HEK293 (cell line): ENCODE measurements around the gene POLR3GL.

Experiments
- CTCF ChIA-PET: fragments of 350-600 bp; formaldehyde crosslinking; extraction: SDS; loops from one replicate; lab custom pipeline; 2021; ENCODE audit warnings: antibody characterized with exemption; lab: Yijun Ruan, JAX
- POLR2A ChIA-PET: fragments of 300-600 bp; formaldehyde crosslinking; extraction: SDS; loops from one replicate; lab custom pipeline; 2020; ENCODE audit warnings: antibody characterized with exemption, inconsistent platforms; lab: Yijun Ruan, JAX
- H3K27ac ChIP-seq: fragments of 200-500 bp; sonication (Bioruptor generic); 2 replicates; pipeline ENCODE4 v1.5.1; 2014; ENCODE audit warnings: low read depth, low read length, control low read depth, inconsistent platforms; ENCODE audit errors: extremely low read depth
- H3K36me3 ChIP-seq, 2 experiments: fragments of 200-500 bp in 1 of 2; sonication (Bioruptor generic) in 1 of 2; 1 replicate in 1 of 2; 2 replicates in 1 of 2; pipeline ENCODE4 v1.5.1; 2014 to 2017; ENCODE audit warnings: inconsistent platforms in 2 of 2, low read length in 2 of 2; ENCODE audit not compliant: control insufficient read depth in 2 of 2, insufficient read depth in 1 of 2
- H3K4me1 ChIP-seq: fragments of 200-500 bp; sonication (Bioruptor generic); 2 replicates; pipeline ENCODE4 v1.5.1; 2014; ENCODE audit warnings: mild to moderate bottlenecking, low read length, inconsistent platforms; ENCODE audit not compliant: control insufficient read depth, insufficient read depth
- H3K4me3 ChIP-seq: 2 replicates; pipeline ENCODE4 v1.5.1; 2011; ENCODE audit warnings: low read depth, mild to moderate bottlenecking, control low read depth, low read length, moderate library complexity
- H3K9me3 ChIP-seq: fragments of 200-500 bp; sonication (Bioruptor generic); 2 replicates; pipeline ENCODE4 v1.5.1; 2014; ENCODE audit warnings: low read depth, low read length, inconsistent platforms; ENCODE audit not compliant: control insufficient read depth, insufficient read depth
- HIC1 ChIP-seq: fragments of 450-650 bp; formaldehyde crosslinking; IDR thresholded peaks from 2 replicates; pipeline ENCODE4 v1.5.1; 2016; ENCODE audit warnings: missing biosample characterization, missing genetic modification characterization
- HOXC10 ChIP-seq: sonication (generic); formaldehyde crosslinking; IDR thresholded peaks from 2 replicates; pipeline ENCODE4 v1.8.1; 2023; ENCODE audit warnings: mild to moderate bottlenecking, missing genetic modification reagents
- INSM2 ChIP-seq: fragments of 450-650 bp; formaldehyde crosslinking; IDR thresholded peaks from 2 replicates; pipeline ENCODE4 v1.5.1; 2016; ENCODE audit warnings: missing biosample characterization, missing genetic modification characterization
- SP2 ChIP-seq: fragments of 450-650 bp; formaldehyde crosslinking; IDR thresholded peaks from 2 replicates; pipeline ENCODE4 v1.5.1; 2016; ENCODE audit warnings: missing biosample characterization, missing genetic modification characterization
- ZBTB49 ChIP-seq: fragments of 450-650 bp; formaldehyde crosslinking; IDR thresholded peaks from 2 replicates; pipeline ENCODE4 v1.5.1; 2016; ENCODE audit warnings: missing biosample characterization, missing genetic modification characterization, low read depth
- ZFP37 ChIP-seq: fragments of 450-650 bp; formaldehyde crosslinking; IDR thresholded peaks from 2 replicates; pipeline ENCODE4 v1.5.1; 2016; ENCODE audit warnings: missing biosample characterization, missing genetic modification characterization
- ZFP41 ChIP-seq: fragments of 450-650 bp; formaldehyde crosslinking; IDR thresholded peaks from 2 replicates; pipeline ENCODE4 v1.5.1; 2016; ENCODE audit warnings: missing biosample characterization, missing genetic modification characterization, borderline replicate concordance
- ZNF174 ChIP-seq: fragments of 450-650 bp; formaldehyde crosslinking; IDR thresholded peaks from 2 replicates; pipeline ENCODE4 v1.5.0; 2017; ENCODE audit warnings: missing biosample characterization, mild to moderate bottlenecking, missing genetic modification characterization
- ZNF214 ChIP-seq: fragments of 450-650 bp; formaldehyde crosslinking; IDR thresholded peaks from 2 replicates; pipeline ENCODE4 v1.5.1; 2017; ENCODE audit warnings: missing biosample characterization, mild to moderate bottlenecking, missing genetic modification characterization, borderline replicate concordance
- ZNF221 ChIP-seq: fragments of 450-650 bp; formaldehyde crosslinking; IDR thresholded peaks from 2 replicates; pipeline ENCODE4 v1.5.1; 2017; ENCODE audit warnings: missing biosample characterization, missing genetic modification characterization, borderline replicate concordance
- ZNF362 ChIP-seq: fragments of 450-650 bp; formaldehyde crosslinking; IDR thresholded peaks from 2 replicates; pipeline ENCODE4 v1.5.1; 2016; ENCODE audit warnings: missing biosample characterization, missing genetic modification characterization
- ZNF398 ChIP-seq: fragments of 450-650 bp; formaldehyde crosslinking; IDR thresholded peaks from 2 replicates; pipeline ENCODE4 v1.5.1; 2017; ENCODE audit warnings: missing biosample characterization, missing genetic modification characterization
- ZNF416 ChIP-seq: fragments of 450-650 bp; formaldehyde crosslinking; IDR thresholded peaks from 2 replicates; pipeline ENCODE4 v1.5.1; 2016; ENCODE audit warnings: missing biosample characterization, missing genetic modification characterization
- ZNF473 ChIP-seq: fragments of 450-650 bp; formaldehyde crosslinking; IDR thresholded peaks from 2 replicates; pipeline ENCODE4 v1.5.1; 2017; ENCODE audit warnings: missing biosample characterization, missing genetic modification characterization
- ZNF501 ChIP-seq: fragments of 450-650 bp; formaldehyde crosslinking; IDR thresholded peaks from 2 replicates; pipeline ENCODE4 v1.5.1; 2016; ENCODE audit warnings: missing biosample characterization, missing genetic modification characterization
- ZNF514 ChIP-seq: fragments of 450-650 bp; formaldehyde crosslinking; IDR thresholded peaks from 2 replicates; pipeline ENCODE4 v1.5.1; 2016; ENCODE audit warnings: missing biosample characterization, missing genetic modification characterization
- ZNF549 ChIP-seq: fragments of 450-650 bp; IDR thresholded peaks from 2 replicates; pipeline ENCODE4 v1.5.1; 2018; ENCODE audit warnings: missing biosample characterization, missing genetic modification characterization, mild to moderate bottlenecking, inconsistent platforms, moderate library complexity
- ZNF560 ChIP-seq: fragments of 450-650 bp; formaldehyde crosslinking; IDR thresholded peaks from 2 replicates; pipeline ENCODE4 v1.5.1; 2017; ENCODE audit warnings: missing biosample characterization, missing genetic modification characterization, borderline replicate concordance
- ZNF704 ChIP-seq: fragments of 450-650 bp; formaldehyde crosslinking; IDR thresholded peaks from 2 replicates; pipeline ENCODE4 v1.5.1; 2016; ENCODE audit warnings: missing biosample characterization, missing genetic modification characterization
- ZNF768 ChIP-seq: fragments of 450-650 bp; formaldehyde crosslinking; IDR thresholded peaks from 2 replicates; pipeline ENCODE4 v1.5.1; 2018; ENCODE audit warnings: missing biosample characterization, mild to moderate bottlenecking, missing genetic modification characterization
- ZNF777 ChIP-seq: fragments of 450-650 bp; formaldehyde crosslinking; IDR thresholded peaks from 2 replicates; pipeline ENCODE4 v1.5.1; 2017; ENCODE audit warnings: missing biosample characterization, missing genetic modification characterization, borderline replicate concordance

The POLR3GL gene

GRCh38 chr1:145946477-145946986, 18.0 kb upstream of the POLR3GL start:
- Histone ChIP-seq H3K9me3 (no peaks in the 10 kb centered on the region), H3K36me3 (peaks cover 0 to 22% of the 10 kb centered on the region in 2 experiments; a peak in 2 of 3 replicates), H3K4me1 (no peaks in the 10 kb centered on the region), H3K4me3 (no peak overlapping the region), H3K27ac (no peak overlapping the region)
- CTCF ChIA-PET = interaction anchor here (0.7 kb wide), 1 partner anchor 1395 kb away, joined by 3 read pairs; no protein-coding TSS in a partner anchor
- TF ChIP-seq ZNF768 (tag by site-specific recombination) (no peak), ZNF704 (tag by site-specific recombination) (no peak), HOXC10 (CRISPR knock-in tag) (no peak), ZNF214 (tag by site-specific recombination) (no peak), ZNF560 (tag by site-specific recombination) (no peak), ZFP37 (no peak), INSM2 (no peak)
- POLR2A ChIA-PET = no interaction called here

GRCh38 chr1:145947551-145947950, 16.9 kb upstream of the POLR3GL start:
- H3K36me3 ChIP-seq = peaks cover 0 to 22% of the 10 kb centered on the region in 2 experiments; a peak in 2 of 3 replicates
- no peak for TF ChIP-seq SP2 (tag by site-specific recombination)
- no peak for TF ChIP-seq ZNF514 (tag by site-specific recombination)
- no peak for TF ChIP-seq HIC1 (tag by site-specific recombination)
- no peak for TF ChIP-seq ZNF501 (tag by site-specific recombination)
- no peak for TF ChIP-seq ZNF768 (tag by site-specific recombination)
- no peak for TF ChIP-seq ZNF174 (tag by site-specific recombination)
- TF ChIP-seq ZBTB49 (tag by site-specific recombination) = no peak
- no peak for TF ChIP-seq ZFP41 (tag by site-specific recombination)
- TF ChIP-seq ZNF221 (tag by site-specific recombination) = no peak
- TF ChIP-seq ZNF777 (tag by site-specific recombination) = no peak
- no peak for TF ChIP-seq ZNF398 (tag by site-specific recombination)
- TF ChIP-seq ZNF473 (tag by site-specific recombination) = no peak
- no peak for TF ChIP-seq ZNF416 (tag by site-specific recombination)
- TF ChIP-seq ZNF362 (tag by site-specific recombination) = no peak
- TF ChIP-seq ZNF549 (tag by site-specific recombination) = no peak
- CTCF ChIA-PET = interaction anchor here (1.5 kb wide), 1 partner anchor 31 kb away, joined by 3 read pairs; no protein-coding TSS in a partner anchor
- H3K4me1 ChIP-seq = no peaks in the 10 kb centered on the region
- POLR2A ChIA-PET = interaction anchor here (0.6 to 1.2 kb wide), 2 partner anchors 11 to 91 kb away, joined by 3 read pairs; partner anchors contain the start of gene LIX1L
- H3K9me3 ChIP-seq = no peaks in the 10 kb centered on the region
- no peak overlapping the region for H3K4me3 ChIP-seq
- H3K27ac ChIP-seq = no peak overlapping the region
